ENCODE measurements around the gene CD160.
A peak's percentile ranks its signal among the peaks of the same experiment; 100 is the strongest.

The CD160 gene

GRCh38 chr1:145720878-145721671 lies 1.8 kb downstream of the CD160 start (continued):
- TF ChIP-seq ZNF362 (tag by site-specific recombination; IDR thresholded peaks at IDR 0.05), result no peak
- TF ChIP-seq REST (tag by site-specific recombination; IDR thresholded peaks at IDR 0.05), result no peak
- TF ChIP-seq, protein P1, sequence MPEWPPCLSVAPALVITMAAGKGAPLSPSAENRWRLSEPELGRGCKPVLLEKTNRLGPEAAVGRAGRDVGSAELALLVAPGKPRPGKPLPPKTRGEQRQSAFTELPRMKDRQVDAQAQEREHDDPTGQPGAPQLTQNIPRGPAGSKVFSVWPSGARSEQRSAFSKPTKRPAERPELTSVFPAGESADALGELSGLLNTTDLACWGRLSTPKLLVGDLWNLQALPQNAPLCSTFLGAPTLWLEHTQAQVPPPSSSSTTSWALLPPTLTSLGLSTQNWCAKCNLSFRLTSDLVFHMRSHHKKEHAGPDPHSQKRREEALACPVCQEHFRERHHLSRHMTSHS (tag by site-specific recombination; IDR thresholded peaks at IDR 0.05), result no peak
- no peak for TF ChIP-seq HOXD13 (CRISPR knock-in tag; IDR thresholded peaks at IDR 0.05; ENCODE audit: borderline replicate concordance)
- TF ChIP-seq OVOL3 (tag by site-specific recombination; IDR thresholded peaks at IDR 0.05), result no peak
- TF ChIP-seq ZSCAN18 (tag by site-specific recombination; IDR thresholded peaks at IDR 0.05), result no peak
- TF ChIP-seq ZNF394 (tag by site-specific recombination; IDR thresholded peaks at IDR 0.05; ENCODE audit: borderline replicate concordance), result 0 out of 2 replicates have a peak, but pooled peaks have one; percentile 59
- TF ChIP-seq PATZ1 (tag by site-specific recombination; IDR thresholded peaks at IDR 0.05), result peak; percentile 85
- TF ChIP-seq, protein P2, sequence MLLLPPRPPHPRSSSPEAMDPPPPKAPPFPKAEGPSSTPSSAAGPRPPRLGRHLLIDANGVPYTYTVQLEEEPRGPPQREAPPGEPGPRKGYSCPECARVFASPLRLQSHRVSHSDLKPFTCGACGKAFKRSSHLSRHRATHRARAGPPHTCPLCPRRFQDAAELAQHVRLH (tag by site-specific recombination; IDR thresholded peaks at IDR 0.05), result peak; percentile 14; the same call in 1 of the 2 replicates
- TF ChIP-seq FEZF1 (tag by site-specific recombination; IDR thresholded peaks at IDR 0.05), result no peak
- peak; percentile 27; the same call in 1 of the 2 replicates for TF ChIP-seq ZNF629 (tag by site-specific recombination; IDR thresholded peaks at IDR 0.05)
- no peak for TF ChIP-seq ZNF175 (tag by site-specific recombination; IDR thresholded peaks at IDR 0.05)
- TF ChIP-seq ELK4 (IDR thresholded peaks at IDR 0.05; ENCODE audit: borderline replicate concordance, low read depth, low read length), result no peak
- no peak for TF ChIP-seq ZNF324 (tag by site-specific recombination; IDR thresholded peaks at IDR 0.05)
- TF ChIP-seq ZBTB20 (tag by site-specific recombination; IDR thresholded peaks at IDR 0.05), result no peak; the same call in 1 of the 2 replicates
- TF ChIP-seq ZSCAN16 (tag by site-specific recombination; IDR thresholded peaks at IDR 0.05), result no peak
- TF ChIP-seq, protein P3, sequence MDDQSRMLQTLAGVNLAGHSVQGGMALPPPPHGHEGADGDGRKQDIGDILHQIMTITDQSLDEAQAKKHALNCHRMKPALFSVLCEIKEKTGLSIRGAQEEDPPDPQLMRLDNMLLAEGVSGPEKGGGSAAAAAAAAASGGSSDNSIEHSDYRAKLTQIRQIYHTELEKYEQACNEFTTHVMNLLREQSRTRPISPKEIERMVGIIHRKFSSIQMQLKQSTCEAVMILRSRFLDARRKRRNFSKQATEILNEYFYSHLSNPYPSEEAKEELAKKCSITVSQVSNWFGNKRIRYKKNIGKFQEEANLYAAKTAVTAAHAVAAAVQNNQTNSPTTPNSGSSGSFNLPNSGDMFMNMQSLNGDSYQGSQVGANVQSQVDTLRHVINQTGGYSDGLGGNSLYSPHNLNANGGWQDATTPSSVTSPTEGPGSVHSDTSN (CRISPR knock-in tag; IDR thresholded peaks at IDR 0.05), result no peak
- TF ChIP-seq ZNF391 (tag by site-specific recombination; IDR thresholded peaks at IDR 0.05; ENCODE audit: borderline replicate concordance, low read depth), result no peak
- TF ChIP-seq KLF10 (tag by site-specific recombination; IDR thresholded peaks at IDR 0.05), result no peak
- TF ChIP-seq ZNF626 (tag by site-specific recombination; IDR thresholded peaks at IDR 0.05), result no peak
- no peak for TF ChIP-seq ZNF16 (tag by site-specific recombination; IDR thresholded peaks at IDR 0.05; ENCODE audit: low read depth)
